Duodenal mucosa (tissue), 2 donors: ENCODE data around the gene IQCK.

Experiments
- H3K27ac ChIP-seq: one replicate; pipeline ENCODE4 v1.7.0; 2013; ENCODE audit warnings: low read depth, low read length
- H3K27me3 ChIP-seq, 2 donors: one replicate each; pipeline ENCODE4 v1.7.0; 2013; ENCODE audit warnings: low read length in 2 of 2, control low read depth in 1 of 2; ENCODE audit not compliant: insufficient read depth in 2 of 2, control insufficient read depth in 1 of 2
- H3K36me3 ChIP-seq, 2 donors: one replicate each; pipeline ENCODE4 v1.7.0; 2013; ENCODE audit warnings: low read length in 2 of 2, control low read depth in 1 of 2; ENCODE audit not compliant: insufficient read depth in 2 of 2, control insufficient read depth in 1 of 2
- H3K4me1 ChIP-seq, 2 donors: one replicate each; pipeline ENCODE4 v1.7.0; 2013; ENCODE audit warnings: low read length in 2 of 2, control low read depth in 1 of 2; ENCODE audit not compliant: insufficient read depth in 2 of 2, control insufficient read depth in 1 of 2
- H3K4me3 ChIP-seq, 2 donors: one replicate each; pipeline ENCODE4 v1.7.0; 2013; ENCODE audit warnings: low read length in 2 of 2, low read depth in 1 of 2
- H3K9ac ChIP-seq, 2 donors: one replicate each; pipeline ENCODE4 v1.7.0; 2013; ENCODE audit warnings: low read length in 2 of 2, low read depth in 1 of 2
- H3K9me3 ChIP-seq, 2 donors: one replicate each; pipeline ENCODE4 v1.7.0; 2013; ENCODE audit warnings: low read length in 2 of 2, control low read depth in 1 of 2; ENCODE audit not compliant: control insufficient read depth in 1 of 2

IQCK gene

DNA sequence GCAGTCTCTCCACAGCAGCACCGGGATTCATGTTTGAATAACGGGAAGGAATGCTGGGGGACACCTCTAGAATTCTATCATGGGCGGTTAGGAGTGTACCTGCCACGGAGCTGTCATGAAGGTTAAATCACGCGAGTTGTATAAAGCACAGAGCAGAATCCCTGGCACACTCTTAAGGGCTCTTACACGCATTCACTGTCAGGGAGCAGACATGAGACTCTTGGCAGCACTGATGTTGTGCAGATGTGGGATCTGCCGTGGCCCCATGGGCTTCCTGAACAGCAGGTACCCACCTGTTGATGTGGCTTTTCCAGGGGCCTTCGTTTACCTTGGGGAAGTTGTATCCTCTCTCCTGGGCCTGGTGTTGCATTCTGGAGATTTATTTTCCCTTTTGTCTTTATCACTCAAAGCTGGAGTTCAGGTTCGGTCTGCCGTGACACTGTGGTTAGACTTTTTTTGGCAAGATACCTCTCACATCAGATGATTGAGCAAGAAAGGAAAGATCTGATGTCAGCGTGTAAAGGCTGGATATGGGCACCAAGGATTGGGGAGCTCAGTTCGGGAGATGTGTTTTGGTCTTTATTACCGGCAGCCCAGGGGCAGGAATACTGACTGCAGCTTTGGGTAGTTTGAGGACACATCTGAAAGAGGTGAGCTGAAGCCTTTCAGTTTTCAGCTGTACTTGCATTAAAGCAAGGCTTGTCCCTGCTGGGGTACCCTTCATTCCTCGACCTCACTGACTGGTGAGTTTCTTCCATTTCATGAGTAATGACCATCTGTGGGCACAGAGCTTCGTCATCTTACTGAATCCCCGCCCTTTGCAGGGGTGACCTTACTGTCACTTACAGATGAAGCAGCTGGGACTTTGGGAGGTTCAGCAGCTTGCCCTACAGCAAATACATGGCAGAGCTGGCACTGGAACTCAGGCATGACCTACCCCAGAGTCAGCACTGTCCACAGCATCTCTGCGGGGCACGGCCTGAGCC, 19.3 kb upstream of the IQCK start:
- H3K27me3 ChIP-seq = no peaks in the 10 kb centered on the region
- H3K4me3 ChIP-seq = no peak overlapping the region
- H3K9ac ChIP-seq = no peak overlapping the region
- H3K36me3 ChIP-seq = peaks cover 14 to 20% of the 10 kb centered on the region in 2 donors
- peaks cover 39 to 46% of the 10 kb centered on the region in 2 donors for H3K4me1 ChIP-seq
- no peak overlapping the region for H3K27ac ChIP-seq
- H3K9me3 ChIP-seq = no peaks in the 10 kb centered on the region

DNA sequence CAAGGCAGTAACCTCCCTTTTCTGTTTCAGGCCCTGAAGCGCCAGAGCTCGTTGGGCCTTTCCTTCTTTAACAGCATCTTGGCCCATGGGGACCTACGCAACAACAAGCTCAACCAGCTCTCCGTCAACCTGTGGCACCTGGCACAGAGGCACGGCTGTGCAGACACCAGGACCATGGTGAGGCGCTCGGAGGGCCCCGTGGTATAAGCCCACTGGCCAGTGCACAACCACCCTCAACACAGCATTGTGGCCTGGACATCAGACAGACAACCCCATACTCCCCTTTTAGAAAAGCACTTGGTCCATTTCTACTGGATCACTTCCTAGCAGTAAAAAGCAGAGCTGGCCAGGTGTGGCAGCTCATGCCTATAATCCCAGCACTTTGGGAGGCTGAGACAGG, 18.6 kb upstream of the IQCK start:
- H3K9me3 ChIP-seq = no peaks in the 10 kb centered on the region
- peaks cover 39 to 46% of the 10 kb centered on the region in 2 donors for H3K4me1 ChIP-seq
- no peak overlapping the region for H3K27ac ChIP-seq
- no peak overlapping the region for H3K4me3 ChIP-seq
- H3K9ac ChIP-seq = no peak overlapping the region
- H3K27me3 ChIP-seq = no peaks in the 10 kb centered on the region
- peaks cover 14 to 27% of the 10 kb centered on the region in 2 donors for H3K36me3 ChIP-seq

DNA sequence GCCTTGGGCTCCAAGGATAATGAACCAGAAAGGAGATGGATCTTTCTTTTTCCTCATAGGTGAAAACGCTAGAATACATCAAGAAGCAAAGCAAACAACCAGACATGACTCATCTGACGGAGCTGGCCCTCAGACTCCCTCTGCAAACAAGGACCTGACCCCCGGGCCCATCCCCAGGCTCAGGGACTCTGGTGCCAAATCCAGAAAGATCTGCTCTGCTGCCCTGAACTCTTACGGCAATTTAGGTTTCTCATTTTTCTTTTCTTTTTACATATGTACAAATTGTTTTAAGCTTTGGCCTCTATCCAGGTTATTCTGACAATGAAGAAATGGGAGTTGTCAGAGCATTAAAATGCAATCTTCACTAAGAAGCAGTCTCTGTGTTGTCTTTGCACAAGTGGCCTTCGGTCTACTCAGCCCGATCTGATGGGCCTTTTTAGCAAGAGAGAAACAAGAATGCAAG, 17.7 kb upstream of the IQCK start:
- H3K4me1 ChIP-seq = peaks cover 39 to 46% of the 10 kb centered on the region in 2 donors
- no peaks in the 10 kb centered on the region for H3K27me3 ChIP-seq
- peaks cover 22 to 36% of the 10 kb centered on the region in 2 donors for H3K36me3 ChIP-seq
- H3K27ac ChIP-seq = no peak overlapping the region
- H3K9me3 ChIP-seq = no peaks in the 10 kb centered on the region
- no peak overlapping the region for H3K4me3 ChIP-seq
- no peak overlapping the region for H3K9ac ChIP-seq

DNA sequence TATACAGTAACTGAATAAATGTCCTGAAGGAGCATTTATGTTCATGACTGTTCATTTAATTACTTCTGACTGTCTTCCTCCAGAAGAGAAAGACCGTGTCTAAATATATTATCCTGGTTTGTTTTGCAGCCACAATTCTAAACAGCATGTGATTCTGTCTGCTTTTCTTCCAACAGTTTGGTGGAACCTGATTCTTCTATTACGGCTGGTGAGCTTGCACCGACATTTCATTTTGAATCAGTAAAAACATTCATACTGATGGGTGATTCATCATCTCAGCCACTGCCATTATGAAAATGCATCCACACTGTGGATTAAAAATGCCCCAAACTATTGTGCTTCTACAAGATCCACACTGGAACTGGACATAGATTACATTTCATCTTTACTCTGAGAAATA, 17.0 kb upstream of the IQCK start:
- H3K36me3 ChIP-seq = peaks cover 24 to 43% of the 10 kb centered on the region in 2 donors
- no peak overlapping the region for H3K9ac ChIP-seq
- H3K9me3 ChIP-seq = no peaks in the 10 kb centered on the region
- no peak overlapping the region for H3K27ac ChIP-seq
- no peak overlapping the region for H3K4me3 ChIP-seq
- H3K4me1 ChIP-seq = peaks cover 35 to 43% of the 10 kb centered on the region in 2 donors
- no peaks in the 10 kb centered on the region for H3K27me3 ChIP-seq

DNA sequence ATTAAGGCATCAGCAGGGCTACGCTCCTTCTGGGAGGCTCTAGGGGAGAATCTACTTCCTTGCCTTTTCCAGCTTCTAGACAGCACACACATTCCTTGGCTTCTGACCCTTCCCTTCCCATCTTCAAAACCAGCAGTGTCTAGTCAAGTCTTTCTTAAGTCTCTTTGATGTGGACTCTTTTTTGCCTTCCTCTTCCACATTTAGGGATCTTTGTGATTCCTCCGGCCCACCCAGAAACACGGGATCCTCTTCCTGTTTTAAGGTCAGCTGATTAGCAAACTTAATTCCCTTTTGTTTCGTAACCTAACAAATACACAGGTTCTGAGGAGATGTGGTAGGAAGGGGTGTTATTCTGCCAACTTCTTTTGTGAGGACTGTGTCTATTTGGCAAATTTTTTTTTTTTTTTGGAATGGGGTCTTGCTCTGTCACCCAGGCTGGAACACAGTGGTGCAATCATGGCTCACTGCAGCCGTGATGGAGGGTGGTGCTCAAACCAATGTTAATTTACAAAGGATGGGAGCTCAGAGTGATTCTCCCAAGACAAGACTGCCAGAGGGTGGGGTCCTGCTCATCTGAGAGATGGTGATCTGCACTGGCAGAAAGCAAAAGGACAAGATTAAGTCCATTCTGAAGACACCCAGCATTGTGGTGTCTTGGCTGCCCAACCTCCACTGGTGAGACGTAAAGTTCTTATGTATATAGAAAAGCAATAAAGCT, 14.7 kb upstream of the IQCK start:
- Histone ChIP-seq H3K9ac (no peak overlapping the region), H3K4me3 (no peak overlapping the region), H3K36me3 (peaks cover 23 to 57% of the 10 kb centered on the region in 2 donors), H3K27me3 (no peaks in the 10 kb centered on the region), H3K27ac (no peak overlapping the region), H3K4me1 (peaks cover 14 to 21% of the 10 kb centered on the region in 2 donors), H3K9me3 (no peaks in the 10 kb centered on the region)

DNA sequence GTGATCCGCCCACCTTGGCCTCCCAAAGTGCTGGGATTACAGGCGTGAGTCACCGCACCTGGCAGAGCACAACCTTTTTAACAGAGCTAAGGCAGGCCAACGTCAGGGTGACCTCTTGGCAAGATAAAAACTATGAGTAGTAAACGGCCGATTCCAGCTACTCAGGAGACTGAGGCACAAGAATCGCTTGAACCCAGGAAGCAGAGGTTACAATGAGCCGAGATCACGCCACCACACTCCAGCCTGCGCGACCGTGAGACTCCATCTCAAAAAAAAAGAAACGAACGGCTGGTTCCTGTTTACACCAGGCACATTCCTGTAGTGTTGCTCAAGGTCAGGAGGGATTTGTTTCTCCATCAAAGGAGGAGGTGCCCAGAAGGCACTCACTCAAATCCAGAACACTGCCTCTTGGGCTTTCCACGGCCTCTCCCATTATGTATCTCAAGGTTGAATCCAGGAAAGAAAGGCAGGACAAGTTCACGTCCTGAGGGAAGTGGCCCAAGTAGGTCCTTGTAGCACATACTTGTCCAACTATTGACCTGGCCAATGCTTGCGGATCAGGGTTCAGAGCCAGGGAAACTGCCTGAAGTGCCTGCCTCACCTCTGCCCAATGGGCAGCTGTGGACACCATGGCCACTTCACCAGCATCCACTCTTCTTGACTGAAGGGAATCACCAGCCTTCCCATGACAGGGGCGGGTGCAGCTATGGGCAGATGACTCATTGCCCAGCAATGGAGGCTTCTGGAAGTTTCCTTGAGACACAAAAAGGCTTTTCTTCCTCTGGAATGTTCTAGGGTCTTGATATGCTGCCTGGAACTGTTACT, 13.5 kb upstream of the IQCK start:
- Histone ChIP-seq H3K27ac (peak overlapping the region; percentile 47), H3K4me1 (peaks cover 14 to 15% of the 10 kb centered on the region in 2 donors), H3K4me3 (no peak overlapping the region), H3K9ac (no peak overlapping the region), H3K27me3 (no peaks in the 10 kb centered on the region), H3K36me3 (peaks cover 11 to 61% of the 10 kb centered on the region in 2 donors), H3K9me3 (no peaks in the 10 kb centered on the region)

DNA sequence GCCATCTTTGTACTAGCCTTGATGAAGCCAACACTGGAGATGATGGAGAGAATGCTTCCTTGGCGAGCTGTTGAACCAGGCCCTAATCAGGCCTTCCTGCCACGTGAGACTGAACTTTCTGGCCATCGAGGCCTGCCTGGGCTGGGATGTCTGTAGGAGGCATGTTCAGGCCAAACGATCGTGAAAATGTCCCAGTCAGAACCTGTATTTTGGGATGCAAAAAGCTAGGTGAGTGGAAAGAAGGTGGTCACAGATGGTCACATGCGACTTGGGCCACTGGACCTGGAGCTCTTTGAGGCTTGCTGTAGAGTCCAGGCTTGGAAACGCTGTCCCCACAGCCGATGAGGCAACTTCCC, 12.9 kb upstream of the IQCK start:
- Histone ChIP-seq H3K4me3 (no peak overlapping the region), H3K27ac (peak overlapping the region; percentile 47), H3K4me1 (peaks cover 11% of the 10 kb centered on the region in 2 donors), H3K9me3 (no peaks in the 10 kb centered on the region), H3K27me3 (no peaks in the 10 kb centered on the region), H3K9ac (no peak overlapping the region), H3K36me3 (peaks cover 10 to 67% of the 10 kb centered on the region in 2 donors)

DNA sequence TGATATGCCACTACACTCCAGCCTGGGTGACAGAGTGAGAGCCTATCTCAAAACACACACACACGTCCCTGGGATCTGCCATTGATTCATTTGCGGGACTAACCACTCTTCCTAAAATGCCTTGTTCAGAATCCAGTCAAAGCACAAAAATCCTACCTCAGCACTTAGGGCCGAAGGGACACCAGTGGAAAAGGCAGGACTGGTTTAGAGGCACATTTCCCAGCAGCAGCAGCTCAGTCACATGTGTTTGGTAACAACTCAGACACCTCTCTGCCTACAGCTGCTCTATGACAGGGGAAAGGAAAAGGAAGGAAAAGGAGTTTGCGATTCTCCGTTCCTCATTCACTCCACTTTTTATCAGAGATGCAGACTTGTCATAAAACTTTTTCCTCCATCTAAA, 12.2 kb upstream of the IQCK start:
- no peak overlapping the region for H3K27ac ChIP-seq
- no peaks in the 10 kb centered on the region for H3K27me3 ChIP-seq
- peaks cover 4% of the 10 kb centered on the region in 2 donors for H3K4me1 ChIP-seq
- H3K9ac ChIP-seq = no peak overlapping the region
- H3K36me3 ChIP-seq = peaks cover 10 to 72% of the 10 kb centered on the region in 2 donors
- no peak overlapping the region for H3K4me3 ChIP-seq
- H3K9me3 ChIP-seq = no peaks in the 10 kb centered on the region

DNA sequence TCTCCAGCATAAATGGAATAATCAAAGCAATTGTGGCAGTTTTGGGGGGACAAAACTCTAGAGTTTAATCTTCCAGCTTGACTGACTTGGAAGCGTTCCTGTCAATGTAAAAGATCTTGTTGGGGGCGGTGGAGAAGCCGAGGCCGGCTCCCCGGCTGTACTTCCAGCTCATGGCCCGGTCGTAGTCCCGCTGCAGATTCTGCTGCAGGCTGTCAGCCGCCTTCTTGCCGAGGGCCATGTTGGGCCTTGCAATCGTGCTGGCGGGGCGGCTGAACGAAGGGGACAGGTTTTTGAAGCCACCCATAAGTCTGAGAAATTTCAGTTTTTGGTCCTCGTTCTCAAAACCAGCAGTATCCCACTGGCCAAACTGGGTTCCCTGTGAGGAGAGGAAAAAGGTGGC, 11.2 kb upstream of the IQCK start:
- H3K9me3 ChIP-seq = no peaks in the 10 kb centered on the region
- peaks cover 10 to 76% of the 10 kb centered on the region in 2 donors for H3K36me3 ChIP-seq
- no peaks in the 10 kb centered on the region for H3K27me3 ChIP-seq
- H3K4me1 ChIP-seq = peaks cover 0 to 9% of the 10 kb centered on the region in 2 donors
- no peak overlapping the region for H3K4me3 ChIP-seq
- H3K9ac ChIP-seq = no peak overlapping the region
- H3K27ac ChIP-seq = no peak overlapping the region
